IMR-90 (cell line): Measurements from ENCODE around the gene ZNF385D. TPM values are rescaled to one million over a fixed set of nuclear protein-coding genes. Genes with fewer than 3 reads are reported as not detected.

Experiments
- ATAC-seq: fragments of 200-7000 bp; cut with Tn5 transposase; 2 replicates; pipeline ENCODE4 v1.9.1; 2020; ENCODE audit warnings: low read depth, mild to moderate bottlenecking, moderate library complexity
- BruUV-seq: library from RNA; stranded (reverse); fragments of 400-500 nt; replicated peaks from 2 replicates; lab custom pipeline; 2021; lab: Mats Ljungman, UMichigan
- CTCF ChIA-PET: fragments of 300-600 bp; formaldehyde crosslinking; extraction: SDS; loops from one replicate; lab custom pipeline; 2021; ENCODE audit warnings: antibody characterized with exemption; lab: Yijun Ruan, JAX
- POLR2A ChIA-PET: fragments of 300-600 bp; sonication (Branson Sonifier 250); formaldehyde crosslinking; loops from one replicate; lab custom pipeline; 2022; ENCODE audit warnings: antibody characterized with exemption; ENCODE audit not compliant: unreplicated experiment; lab: Charles Lee
- DNase-seq: peaks from one replicate; pipeline ENCODE4 v3.0.0; 2013
- H2AFZ ChIP-seq: replicated peaks from 2 replicates; pipeline ENCODE3; 2013; ENCODE audit warnings: low read length, mild to moderate bottlenecking; ENCODE audit not compliant: poor library complexity
- H2AK5ac ChIP-seq: 2 replicates; pipeline ENCODE4 v1.6.1; 2013; ENCODE audit warnings: low read depth, low read length, inconsistent platforms
- H2AK9ac ChIP-seq: replicated peaks from 2 replicates; pipeline ENCODE3; 2013; ENCODE audit warnings: mild to moderate bottlenecking, low read depth, low read length, moderate library complexity; ENCODE audit not compliant: poor library complexity
- H2BK120ac ChIP-seq: 2 replicates; pipeline ENCODE4 v1.6.1; 2013; ENCODE audit warnings: low read depth, low read length, inconsistent platforms
- H2BK15ac ChIP-seq: 3 replicates; pipeline ENCODE4 v1.6.1; 2013; ENCODE audit warnings: low read depth, low read length, inconsistent platforms
- H2BK20ac ChIP-seq: 2 replicates; pipeline ENCODE4 v1.6.1; 2013; ENCODE audit warnings: low read depth, mild to moderate bottlenecking, inconsistent platforms, low read length, moderate library complexity
- H2BK5ac ChIP-seq: 2 replicates; pipeline ENCODE4 v1.6.1; 2013; ENCODE audit warnings: mild to moderate bottlenecking, low read depth, low read length, inconsistent platforms; ENCODE audit not compliant: poor library complexity, severe bottlenecking
- H3K14ac ChIP-seq: replicated peaks from 2 replicates; pipeline ENCODE4 v1.6.1; 2013; ENCODE audit warnings: low read depth, low read length, inconsistent platforms
- H3K18ac ChIP-seq: 2 replicates; pipeline ENCODE4 v1.6.1; 2013; ENCODE audit warnings: low read depth, low read length, control low read depth
- H3K23ac ChIP-seq: 2 replicates; pipeline ENCODE4 v1.6.1; 2013; ENCODE audit warnings: low read depth, low read length, inconsistent platforms
- H3K27ac ChIP-seq: 2 replicates; pipeline ENCODE4 v1.5.1; 2013; ENCODE audit warnings: mild to moderate bottlenecking, control low read depth, low read length; ENCODE audit not compliant: insufficient read depth
- H3K27me3 ChIP-seq: 2 replicates; pipeline ENCODE4 v1.6.1; 2013; ENCODE audit warnings: low read length; ENCODE audit not compliant: control insufficient read depth, insufficient read depth
- H3K36me3 ChIP-seq: 2 replicates; pipeline ENCODE4 v1.6.1; 2013; ENCODE audit warnings: low read length, mixed read lengths; ENCODE audit not compliant: control insufficient read depth, insufficient read depth
- H3K4ac ChIP-seq: 2 replicates; pipeline ENCODE4 v1.6.1; 2013; ENCODE audit warnings: low read depth, low read length, inconsistent platforms
- H3K4me1 ChIP-seq: 2 replicates; pipeline ENCODE4 v1.6.1; 2013; ENCODE audit warnings: low read length, mixed read lengths; ENCODE audit not compliant: control insufficient read depth, insufficient read depth
- H3K4me2 ChIP-seq: 2 replicates; pipeline ENCODE4 v1.6.1; 2013; ENCODE audit warnings: low read depth, mild to moderate bottlenecking, control low read depth, low read length, moderate library complexity
- H3K4me3 ChIP-seq: 2 replicates; pipeline ENCODE4 v1.5.1; 2013; ENCODE audit warnings: low read depth, mild to moderate bottlenecking, control low read depth, low read length, moderate library complexity; ENCODE audit not compliant: insufficient read depth
- H3K56ac ChIP-seq: 2 replicates; pipeline ENCODE4 v1.6.1; 2013; ENCODE audit warnings: low read length, inconsistent platforms; ENCODE audit not compliant: insufficient read depth; ENCODE audit errors: extremely low read depth
- H3K79me1 ChIP-seq, 2 experiments: 2 replicates each; pipeline ENCODE4 v1.6.1; 2013; ENCODE audit warnings: low read length in 2 of 2, inconsistent platforms in 1 of 2, low read depth in 1 of 2
- H3K9ac ChIP-seq: 2 replicates; pipeline ENCODE4 v1.6.1; 2013; ENCODE audit warnings: low read depth, low read length, control low read depth
- H3K9me1 ChIP-seq: 2 replicates; pipeline ENCODE4 v1.6.1; 2013; ENCODE audit warnings: low read length, inconsistent platforms; ENCODE audit not compliant: insufficient read depth
- H3K9me3 ChIP-seq: 2 replicates; pipeline ENCODE4 v1.6.1; 2013; ENCODE audit warnings: low read length; ENCODE audit not compliant: control insufficient read depth, insufficient read depth
- H4K20me1 ChIP-seq: 2 replicates; pipeline ENCODE4 v1.6.1; 2013; ENCODE audit warnings: low read length, inconsistent platforms; ENCODE audit not compliant: insufficient read depth
- H4K5ac ChIP-seq: 2 replicates; pipeline ENCODE4 v1.6.1; 2013; ENCODE audit warnings: mild to moderate bottlenecking, low read depth, low read length, control low read depth
- H4K8ac ChIP-seq, 2 experiments: 2 replicates each; pipeline ENCODE4 v1.6.1; 2013; ENCODE audit warnings: low read depth in 2 of 2, low read length in 2 of 2, control low read depth in 1 of 2, inconsistent platforms in 1 of 2
- H4K91ac ChIP-seq: 2 replicates; pipeline ENCODE4 v1.6.1; 2013; ENCODE audit warnings: low read depth, low read length, inconsistent platforms; ENCODE audit not compliant: insufficient read depth
- CEBPB ChIP-seq: IDR thresholded peaks from 2 replicates; pipeline ENCODE4 v1.6.1; 2012; ENCODE audit warnings: low read depth, low read length, improper control_type of control experiment
- FOS ChIP-seq: fragments of 150-350 bp; IDR thresholded peaks from 2 replicates; pipeline ENCODE4 v1.6.1; 2016; ENCODE audit warnings: low read depth, low read length
- NFE2L2 ChIP-seq: fragments of 150-350 bp; IDR thresholded peaks from 2 replicates; pipeline ENCODE4 v1.6.1; 2016; ENCODE audit warnings: low read depth, mild to moderate bottlenecking, low read length
- WGBS, 2 experiments: methylation state at CpG; one replicate each; pipeline versions ENCODE4 v1.1.5 to v1.1.7; 2013; ENCODE audit warnings: missing lambda C conversion rate in 2 of 2; ENCODE audit not compliant: insufficient read length in 1 of 2; ENCODE audit errors: extremely low coverage in 2 of 2; 5-methylcytosine and 5-hydroxymethylcytosine counted together
- dilution Hi-C: fragments of 300-500 bp; cut with HindIII; formaldehyde crosslinking; loops from one replicate; pipeline ENCODE4 v1.14.3; 2018; ENCODE audit warnings: low sequenced_read_pairs; ENCODE audit not compliant: unreplicated experiment
- in situ Hi-C: fragments of 300-500 bp; cut with MboI; formaldehyde crosslinking; loops from 3 replicates; pipeline ENCODE4 v1.14.3; 2019; ENCODE audit warnings: low sequenced_read_pairs, inconsistent platforms, mixed read lengths
- intact Hi-C: fragments of 100-400 bp; cut with micrococcal nuclease; formaldehyde crosslinking; loops from 2 replicates; pipeline ENCODE4 v1.10.0; 2022
- polyA plus RNA-seq, 3 experiments: library from polyadenylated mRNA; depleted of rRNA; stranded (reverse); fragments of >200 nt; gene quantifications; 2 replicates each; pipeline ENCODE4 v1.2.3, GENCODE V29; 2012; ENCODE audit warnings: low replicate concordance in 1 of 3
- total RNA-seq: library from RNA; depleted of rRNA; stranded (reverse); fragments of >200 nt; gene quantifications from 2 replicates; pipeline ENCODE4 v1.2.3, GENCODE V29; 2012

ZNF385D gene
- total and polyA plus RNA-seq, 2 of the 4 experiments (the other 2 are of a cell fraction), result 0.18 to 2.4 TPM

GRCh38 chr3:21672303-21672702, 78.7 kb downstream of the ZNF385D start:
- Histone ChIP-seq H3K4me2 (no peak overlapping the region), H3K9me3 (no peaks in the 10 kb centered on the region), H3K18ac (no peak overlapping the region), H2AFZ (no peak overlapping the region), H2BK20ac (no peak overlapping the region), H3K14ac (no peak overlapping the region), H3K56ac (no peak overlapping the region), H3K27me3 (no peaks in the 10 kb centered on the region), H2AK5ac (no peak overlapping the region), H4K20me1 (no peaks in the 10 kb centered on the region), H4K5ac (no peak overlapping the region), H3K4me3 (no peak overlapping the region), H3K23ac (no peak overlapping the region), H2BK5ac (no peak overlapping the region), H2BK15ac (no peak overlapping the region), H2BK120ac (no peak overlapping the region), H3K79me1 (no peaks in the 10 kb centered on the region), H3K4ac (no peak overlapping the region), H3K36me3 (no peaks in the 10 kb centered on the region), H3K27ac (no peak overlapping the region), H2AK9ac (peak overlapping the region; percentile 52), H4K8ac (no peak overlapping the region), H3K9me1 (no peaks in the 10 kb centered on the region; the same call in 1 of the 2 replicates), H4K91ac (no peak overlapping the region), H3K4me1 (no peaks in the 10 kb centered on the region), H3K9ac (no peak overlapping the region)
- dilution Hi-C loops (no loop called here), intact Hi-C loops (no loop called here), in situ Hi-C loops (no loop called here)
- ChIA-PET POLR2A (no interaction called here), CTCF (no interaction called here)
- no TSS peak for BruUV-seq
- ATAC-seq (peak; percentile 87), DNase-seq (peak; percentile 90)
- no CpG with 5 or more reads among the region's 1 CpG for WGBS, 2 experiments
- TF ChIP-seq FOS, result peak; percentile 45; the same call in 1 of the 2 replicates
- no peak for TF ChIP-seq NFE2L2
- peak; percentile 49; the same call in 1 of the 2 replicates for TF ChIP-seq CEBPB
